Measurements from ENCODE around the gene SLMAP. TPM values are rescaled to one million over a fixed set of nuclear protein-coding genes. Genes with fewer than 3 reads are reported as not detected.

SLMAP gene
- total RNA-seq, 4 donors from 2014 or later = 81.1 to 113 (median 97.1) TPM

GRCh38 chr3:57890874-57891273, 134.8 kb downstream of the SLMAP start:
- Histone ChIP-seq H3K27me3 (no peaks in the 10 kb centered on the region), H3K4me1 (peaks cover 33% of the 10 kb centered on the region in 2 donors), H3K36me3 (no peaks in the 10 kb centered on the region), H3K27ac (peak overlapping the region; percentile 81 to 88 (median 86)), H3K9me3 (no peaks in the 10 kb centered on the region), H3K4me3 (peak overlapping the region; percentile 37 to 48 (median 45))
- TF ChIP-seq, protein P1, sequence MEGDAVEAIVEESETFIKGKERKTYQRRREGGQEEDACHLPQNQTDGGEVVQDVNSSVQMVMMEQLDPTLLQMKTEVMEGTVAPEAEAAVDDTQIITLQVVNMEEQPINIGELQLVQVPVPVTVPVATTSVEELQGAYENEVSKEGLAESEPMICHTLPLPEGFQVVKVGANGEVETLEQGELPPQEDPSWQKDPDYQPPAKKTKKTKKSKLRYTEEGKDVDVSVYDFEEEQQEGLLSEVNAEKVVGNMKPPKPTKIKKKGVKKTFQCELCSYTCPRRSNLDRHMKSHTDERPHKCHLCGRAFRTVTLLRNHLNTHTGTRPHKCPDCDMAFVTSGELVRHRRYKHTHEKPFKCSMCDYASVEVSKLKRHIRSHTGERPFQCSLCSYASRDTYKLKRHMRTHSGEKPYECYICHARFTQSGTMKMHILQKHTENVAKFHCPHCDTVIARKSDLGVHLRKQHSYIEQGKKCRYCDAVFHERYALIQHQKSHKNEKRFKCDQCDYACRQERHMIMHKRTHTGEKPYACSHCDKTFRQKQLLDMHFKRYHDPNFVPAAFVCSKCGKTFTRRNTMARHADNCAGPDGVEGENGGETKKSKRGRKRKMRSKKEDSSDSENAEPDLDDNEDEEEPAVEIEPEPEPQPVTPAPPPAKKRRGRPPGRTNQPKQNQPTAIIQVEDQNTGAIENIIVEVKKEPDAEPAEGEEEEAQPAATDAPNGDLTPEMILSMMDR (IDR thresholded peaks at IDR 0.05 in 4 of 5, conservative IDR thresholded peaks at IDR 0.05 in 1 of 5) = no peak
- TF ChIP-seq POLR2A (IDR thresholded peaks at IDR 0.05) = no peak
- no peak for DNase-seq
- intact Hi-C loops (cut with DNase I; ENCODE audit: low total_unique reads) (loop anchor here (5.0 kb wide), 1 partner anchor 194 kb away; no protein-coding TSS in a partner anchor), in situ Hi-C loops (cut with MboI; ENCODE audit: low sequenced_read_pairs in 4 of 4) (no loop called here)
- ATAC-seq = peak; percentile 94 to 97

DNA sequence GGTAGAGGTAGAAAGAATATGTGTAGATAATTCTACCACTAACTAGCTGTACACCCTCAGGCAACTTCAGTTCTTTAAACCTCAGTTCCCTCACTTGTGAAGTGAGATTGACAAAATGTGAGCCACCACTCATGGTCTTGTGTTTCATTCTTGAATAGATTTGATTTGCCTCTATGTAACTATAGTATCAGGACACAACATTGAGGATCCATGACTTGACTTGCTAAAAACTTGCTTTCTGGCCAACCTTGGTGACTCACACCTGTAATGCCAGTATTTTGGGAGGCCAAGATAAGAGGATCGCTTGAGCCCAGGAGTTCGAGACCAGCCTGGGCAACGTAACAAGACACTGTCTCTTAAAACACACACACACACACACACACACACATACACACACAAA, 136.3 kb downstream of the SLMAP start:
- H3K4me1 ChIP-seq = peaks cover 38 to 42% of the 10 kb centered on the region in 2 donors
- in situ Hi-C loops (cut with MboI; ENCODE audit: low sequenced_read_pairs in 4 of 4) (no loop called here), intact Hi-C loops (cut with DNase I; ENCODE audit: low total_unique reads) (loop anchor here (5.0 kb wide), 1 partner anchor 195 kb away; no protein-coding TSS in a partner anchor)
- no peak overlapping the region for H3K4me3 ChIP-seq
- TF ChIP-seq, protein P1 (IDR thresholded peaks at IDR 0.05 in 4 of 5, conservative IDR thresholded peaks at IDR 0.05 in 1 of 5) = no peak
- no peak for TF ChIP-seq POLR2A (IDR thresholded peaks at IDR 0.05)
- no peaks in the 10 kb centered on the region for H3K9me3 ChIP-seq
- H3K27ac ChIP-seq = peak overlapping the region; percentile 81 to 88 (median 86)
- peaks cover 0 to 13% of the 10 kb centered on the region in 2 donors for H3K36me3 ChIP-seq
- no peaks in the 10 kb centered on the region for H3K27me3 ChIP-seq
- no peak for DNase-seq
- no peak for ATAC-seq

DNA sequence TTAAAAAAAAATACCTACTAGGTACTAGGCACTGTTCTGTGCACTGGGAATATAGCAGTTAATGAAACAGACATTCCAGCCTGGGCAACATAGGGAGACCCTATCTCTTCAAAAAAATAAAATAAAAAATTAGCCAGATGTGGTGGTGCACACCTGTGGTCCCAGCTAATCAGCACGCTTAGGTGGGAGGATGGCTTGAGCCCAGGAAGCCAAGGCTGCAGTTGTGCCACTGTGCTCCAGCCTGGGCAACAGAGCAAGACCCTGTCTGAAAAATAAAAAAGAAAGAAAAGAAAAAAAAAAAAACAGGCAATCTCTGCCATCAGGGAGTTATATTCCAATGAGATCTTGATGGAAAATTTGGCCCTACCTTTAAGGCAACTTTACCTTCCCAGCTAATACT, 137.0 kb downstream of the SLMAP start:
- peak overlapping the region; percentile 81 to 88 (median 86) for H3K27ac ChIP-seq
- DNase-seq = no peak
- intact Hi-C loops (cut with DNase I; ENCODE audit: low total_unique reads) = loop anchor here (5.0 kb wide), 1 partner anchor 196 kb away; no protein-coding TSS in a partner anchor

GRCh38 chr3:57893668-57894067, 137.6 kb downstream of the SLMAP start:
- Histone ChIP-seq H3K4me1 (peaks cover 48 to 54% of the 10 kb centered on the region in 2 donors), H3K27ac (peak overlapping the region; percentile 81 to 88 (median 86)), H3K9me3 (no peaks in the 10 kb centered on the region), H3K4me3 (no peak overlapping the region), H3K36me3 (peaks cover 0 to 13% of the 10 kb centered on the region in 2 donors), H3K27me3 (no peaks in the 10 kb centered on the region)
- TF ChIP-seq, protein P1 (IDR thresholded peaks at IDR 0.05 in 4 of 5, conservative IDR thresholded peaks at IDR 0.05 in 1 of 5) = no peak
- TF ChIP-seq POLR2A (IDR thresholded peaks at IDR 0.05) = no peak
- DNase-seq = no peak
- no peak for ATAC-seq
- intact Hi-C loops (cut with DNase I; ENCODE audit: low total_unique reads) (loop anchor here (5.0 kb wide), 1 partner anchor 196 kb away; no protein-coding TSS in a partner anchor), in situ Hi-C loops (cut with MboI; ENCODE audit: low sequenced_read_pairs in 4 of 4) (no loop called here)

More for the DNA sequence above, 137.0 kb downstream of the SLMAP start:
- TF ChIP-seq POLR2A (IDR thresholded peaks at IDR 0.05) = no peak
- TF ChIP-seq, protein P1 (IDR thresholded peaks at IDR 0.05 in 4 of 5, conservative IDR thresholded peaks at IDR 0.05 in 1 of 5) = no peak
- no peaks in the 10 kb centered on the region for H3K9me3 ChIP-seq
- H3K4me3 ChIP-seq = no peak overlapping the region
- no peak for ATAC-seq
- peaks cover 45 to 49% of the 10 kb centered on the region in 2 donors for H3K4me1 ChIP-seq
- H3K27me3 ChIP-seq = no peaks in the 10 kb centered on the region
- peaks cover 0 to 13% of the 10 kb centered on the region in 2 donors for H3K36me3 ChIP-seq
- in situ Hi-C loops (cut with MboI; ENCODE audit: low sequenced_read_pairs in 4 of 4) = no loop called here
